ENCODE data around the gene CBFB.

CBFB gene

DNA sequence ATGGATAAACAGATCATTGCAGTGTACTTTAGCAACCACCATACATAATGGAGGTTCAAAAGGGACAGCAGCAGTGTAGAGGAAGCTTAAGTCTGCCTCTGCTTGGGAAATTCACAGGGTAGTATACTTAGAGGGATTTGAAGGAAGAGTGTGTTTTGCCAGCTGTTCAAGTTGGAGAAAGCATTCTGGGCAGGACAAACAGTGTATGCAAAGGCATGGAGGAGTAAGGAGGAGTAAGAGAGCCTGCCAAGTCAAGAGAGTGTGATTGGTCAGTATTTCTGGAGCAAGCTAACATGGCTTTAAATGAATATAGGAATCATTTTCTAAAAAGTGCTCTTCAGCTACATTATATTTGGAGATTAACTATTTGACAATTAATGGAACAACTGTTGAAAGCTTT is 57.9 kb downstream of the CBFB start:
- Histone ChIP-seq H3K36me3 (ENCODE audit: insufficient read depth, insufficient read length, low read length) (peaks cover 25% of the 10 kb centered on the region), H3K4me3 (ENCODE audit: insufficient read length, low read depth) (no peak overlapping the region), H3K27me3 (ENCODE audit: insufficient read depth, insufficient read length) (no peaks in the 10 kb centered on the region), H3K9ac (ENCODE audit: insufficient read length, low read depth) (no peak overlapping the region), H3K9me3 (ENCODE audit: insufficient read depth, low read length) (no peaks in the 10 kb centered on the region), H3K4me1 (ENCODE audit: insufficient read depth, insufficient read length) (no peaks in the 10 kb centered on the region)
- TF ChIP-seq ZNF274 (IDR thresholded peaks at IDR 0.05; ENCODE audit: low read depth, low read length) (no peak), YY1 (IDR thresholded peaks at IDR 0.05; ENCODE audit: insufficient read depth, insufficient read length) (no peak), SUZ12 (IDR thresholded peaks at IDR 0.05; ENCODE audit: extremely low read depth, insufficient read depth, insufficient read length) (no peak)
- DNase-seq (ENCODE audit: low read depth, low spot score) = no peak

DNA sequence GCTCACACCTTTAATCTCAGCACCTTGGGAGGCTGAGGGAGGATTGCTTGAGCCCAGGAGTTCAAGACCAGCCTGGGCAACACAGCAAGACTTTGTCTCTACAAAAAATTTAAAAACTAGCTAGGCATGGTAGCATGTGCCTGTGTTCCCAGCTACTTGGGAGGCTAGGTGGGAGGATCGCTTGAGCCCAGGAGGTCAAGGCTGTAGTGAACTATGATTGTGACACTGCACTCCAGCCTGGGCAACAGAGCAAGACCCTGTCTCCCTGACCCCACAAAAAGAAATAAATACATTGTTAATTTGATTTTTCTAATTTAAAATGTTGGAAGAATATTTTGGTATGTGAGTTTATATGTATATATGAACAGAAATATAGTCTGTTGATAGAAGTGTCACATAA is 58.3 kb downstream of the CBFB start:
- no peaks in the 10 kb centered on the region for H3K4me1 ChIP-seq (ENCODE audit: insufficient read depth, insufficient read length)
- TF ChIP-seq SUZ12 (IDR thresholded peaks at IDR 0.05; ENCODE audit: extremely low read depth, insufficient read depth, insufficient read length) (no peak), YY1 (IDR thresholded peaks at IDR 0.05; ENCODE audit: insufficient read depth, insufficient read length) (no peak), ZNF274 (IDR thresholded peaks at IDR 0.05; ENCODE audit: low read depth, low read length) (no peak)
- H3K36me3 ChIP-seq (ENCODE audit: insufficient read depth, insufficient read length, low read length) = peaks cover 22% of the 10 kb centered on the region
- no peak overlapping the region for H3K9ac ChIP-seq (ENCODE audit: insufficient read length, low read depth)
- no peaks in the 10 kb centered on the region for H3K27me3 ChIP-seq (ENCODE audit: insufficient read depth, insufficient read length)
- no peaks in the 10 kb centered on the region for H3K9me3 ChIP-seq (ENCODE audit: insufficient read depth, low read length)
- no peak for DNase-seq (ENCODE audit: low read depth, low spot score)
- H3K4me3 ChIP-seq (ENCODE audit: insufficient read length, low read depth) = no peak overlapping the region

DNA sequence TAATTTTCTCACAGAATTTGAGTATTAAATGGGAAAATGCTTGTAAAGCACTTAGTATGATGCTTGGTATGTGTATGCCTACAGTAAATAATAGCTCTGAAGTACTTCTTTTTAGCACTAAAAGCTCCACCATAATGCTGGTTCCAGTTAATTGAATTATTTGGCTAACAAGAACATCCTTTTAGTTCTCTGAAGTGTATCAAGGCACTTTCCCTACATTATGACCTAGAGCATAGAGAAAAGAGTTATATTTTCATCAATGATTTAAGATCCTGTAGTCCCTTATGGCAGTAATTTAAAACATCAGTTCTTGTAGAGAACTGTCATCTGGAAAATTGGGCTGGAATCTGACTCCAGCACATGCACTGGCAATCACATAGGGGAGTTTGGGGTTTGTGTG is 58.9 kb downstream of the CBFB start:
- Histone ChIP-seq H3K4me1 (ENCODE audit: insufficient read depth, insufficient read length) (no peaks in the 10 kb centered on the region), H3K9ac (ENCODE audit: insufficient read length, low read depth) (no peak overlapping the region), H3K36me3 (ENCODE audit: insufficient read depth, insufficient read length, low read length) (peaks cover 22% of the 10 kb centered on the region), H3K27me3 (ENCODE audit: insufficient read depth, insufficient read length) (no peaks in the 10 kb centered on the region), H3K4me3 (ENCODE audit: insufficient read length, low read depth) (no peak overlapping the region), H3K9me3 (ENCODE audit: insufficient read depth, low read length) (no peaks in the 10 kb centered on the region)
- DNase-seq (ENCODE audit: low read depth, low spot score) = no peak
- TF ChIP-seq ZNF274 (IDR thresholded peaks at IDR 0.05; ENCODE audit: low read depth, low read length) = no peak
- TF ChIP-seq SUZ12 (IDR thresholded peaks at IDR 0.05; ENCODE audit: extremely low read depth, insufficient read depth, insufficient read length) = no peak
- no peak for TF ChIP-seq YY1 (IDR thresholded peaks at IDR 0.05; ENCODE audit: insufficient read depth, insufficient read length)

DNA sequence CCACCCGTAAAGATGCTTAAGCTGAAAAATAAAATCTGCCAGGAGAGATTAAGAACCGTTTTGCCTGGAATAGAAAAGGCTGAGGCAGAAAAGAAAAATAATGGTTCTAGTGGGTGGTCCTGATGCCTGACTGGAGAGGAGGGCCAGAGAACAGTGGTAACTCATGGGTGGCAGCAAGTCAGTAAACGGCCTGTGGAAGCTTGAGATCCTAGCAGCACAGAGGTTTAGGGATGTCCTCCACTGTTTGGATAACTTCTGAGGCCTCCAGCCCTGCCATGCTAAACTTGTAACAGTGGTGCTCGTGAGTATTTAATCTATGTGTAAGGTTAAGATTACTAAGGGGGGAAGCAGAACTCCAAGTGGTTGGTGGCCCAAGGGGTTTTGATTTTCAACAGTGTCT is 59.6 kb downstream of the CBFB start:
- no peak for DNase-seq (ENCODE audit: low read depth, low spot score)
- Histone ChIP-seq H3K4me1 (ENCODE audit: insufficient read depth, insufficient read length) (no peaks in the 10 kb centered on the region), H3K36me3 (ENCODE audit: insufficient read depth, insufficient read length, low read length) (peaks cover 22% of the 10 kb centered on the region), H3K9me3 (ENCODE audit: insufficient read depth, low read length) (no peaks in the 10 kb centered on the region), H3K9ac (ENCODE audit: insufficient read length, low read depth) (no peak overlapping the region), H3K4me3 (ENCODE audit: insufficient read length, low read depth) (no peak overlapping the region), H3K27me3 (ENCODE audit: insufficient read depth, insufficient read length) (no peaks in the 10 kb centered on the region)
- TF ChIP-seq SUZ12 (IDR thresholded peaks at IDR 0.05; ENCODE audit: extremely low read depth, insufficient read depth, insufficient read length) (no peak), ZNF274 (IDR thresholded peaks at IDR 0.05; ENCODE audit: low read depth, low read length) (no peak), YY1 (IDR thresholded peaks at IDR 0.05; ENCODE audit: insufficient read depth, insufficient read length) (no peak)

DNA sequence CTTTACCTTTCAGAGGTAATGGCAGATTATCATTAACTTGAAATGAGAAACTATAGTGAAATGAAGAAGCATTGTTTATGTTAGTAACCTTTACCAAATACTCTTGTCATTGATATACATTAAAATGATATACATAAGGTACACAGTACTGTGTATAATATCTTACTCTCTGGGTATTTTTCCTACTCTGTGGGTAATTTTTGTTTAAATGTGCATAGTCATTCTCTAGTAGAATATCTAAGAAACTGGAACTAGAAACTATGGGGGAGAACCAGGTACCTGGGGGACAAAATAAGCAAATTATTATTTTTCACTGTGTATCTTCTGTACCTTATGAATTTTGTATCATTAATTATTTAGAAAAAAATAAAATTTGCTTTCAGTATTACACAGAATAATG is 60.2 kb downstream of the CBFB start:
- H3K27me3 ChIP-seq (ENCODE audit: insufficient read depth, insufficient read length) = no peaks in the 10 kb centered on the region
- no peak for DNase-seq (ENCODE audit: low read depth, low spot score)
- TF ChIP-seq YY1 (IDR thresholded peaks at IDR 0.05; ENCODE audit: insufficient read depth, insufficient read length) = no peak
- no peak for TF ChIP-seq ZNF274 (IDR thresholded peaks at IDR 0.05; ENCODE audit: low read depth, low read length)
- no peak for TF ChIP-seq SUZ12 (IDR thresholded peaks at IDR 0.05; ENCODE audit: extremely low read depth, insufficient read depth, insufficient read length)
- H3K9me3 ChIP-seq (ENCODE audit: insufficient read depth, low read length) = no peaks in the 10 kb centered on the region
- no peak overlapping the region for H3K9ac ChIP-seq (ENCODE audit: insufficient read length, low read depth)
- H3K4me1 ChIP-seq (ENCODE audit: insufficient read depth, insufficient read length) = no peaks in the 10 kb centered on the region
- H3K4me3 ChIP-seq (ENCODE audit: insufficient read length, low read depth) = no peak overlapping the region
- peaks cover 18% of the 10 kb centered on the region for H3K36me3 ChIP-seq (ENCODE audit: insufficient read depth, insufficient read length, low read length)

DNA sequence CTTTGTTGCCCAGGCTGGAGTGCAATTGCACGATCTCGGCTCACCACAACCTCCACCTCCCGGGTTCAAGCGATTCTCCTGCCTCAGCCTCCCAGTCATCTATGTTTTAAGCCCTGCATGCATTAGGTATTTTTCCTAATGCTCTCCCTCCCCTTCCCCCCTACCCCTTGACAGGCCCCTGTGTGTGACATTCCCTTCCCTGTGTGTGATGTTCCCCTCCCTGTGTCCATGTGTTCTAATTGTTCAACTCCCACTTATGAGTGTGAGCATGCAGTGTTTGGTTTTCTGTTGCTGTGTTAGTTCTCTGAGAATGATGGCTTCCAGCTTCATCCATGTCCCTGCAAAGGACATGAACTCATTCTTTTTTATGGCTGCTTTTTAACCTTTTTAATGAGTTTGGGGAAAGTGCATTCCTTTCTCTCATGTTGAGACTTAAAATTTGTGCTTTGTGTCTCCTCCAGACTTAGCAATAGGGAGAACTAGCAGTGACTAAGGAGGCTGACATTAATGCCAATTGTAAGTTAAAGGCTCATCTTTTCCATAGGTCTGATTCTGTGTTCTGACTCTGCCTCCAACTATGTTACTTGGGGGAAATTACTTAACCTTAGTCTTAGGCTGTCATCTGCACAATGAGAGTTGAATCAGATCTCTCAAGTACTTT is 63.1 kb downstream of the CBFB start:
- DNase-seq (ENCODE audit: low read depth, low spot score) = no peak
- H3K4me3 ChIP-seq (ENCODE audit: insufficient read length, low read depth) = no peak overlapping the region
- H3K27me3 ChIP-seq (ENCODE audit: insufficient read depth, insufficient read length) = no peaks in the 10 kb centered on the region
- no peaks in the 10 kb centered on the region for H3K4me1 ChIP-seq (ENCODE audit: insufficient read depth, insufficient read length)
- H3K9ac ChIP-seq (ENCODE audit: insufficient read length, low read depth) = no peak overlapping the region
- TF ChIP-seq SUZ12 (IDR thresholded peaks at IDR 0.05; ENCODE audit: extremely low read depth, insufficient read depth, insufficient read length) (no peak), ZNF274 (IDR thresholded peaks at IDR 0.05; ENCODE audit: low read depth, low read length) (no peak), YY1 (IDR thresholded peaks at IDR 0.05; ENCODE audit: insufficient read depth, insufficient read length) (no peak)
- peaks cover 7% of the 10 kb centered on the region for H3K36me3 ChIP-seq (ENCODE audit: insufficient read depth, insufficient read length, low read length)
- H3K9me3 ChIP-seq (ENCODE audit: insufficient read depth, low read length) = no peaks in the 10 kb centered on the region

DNA sequence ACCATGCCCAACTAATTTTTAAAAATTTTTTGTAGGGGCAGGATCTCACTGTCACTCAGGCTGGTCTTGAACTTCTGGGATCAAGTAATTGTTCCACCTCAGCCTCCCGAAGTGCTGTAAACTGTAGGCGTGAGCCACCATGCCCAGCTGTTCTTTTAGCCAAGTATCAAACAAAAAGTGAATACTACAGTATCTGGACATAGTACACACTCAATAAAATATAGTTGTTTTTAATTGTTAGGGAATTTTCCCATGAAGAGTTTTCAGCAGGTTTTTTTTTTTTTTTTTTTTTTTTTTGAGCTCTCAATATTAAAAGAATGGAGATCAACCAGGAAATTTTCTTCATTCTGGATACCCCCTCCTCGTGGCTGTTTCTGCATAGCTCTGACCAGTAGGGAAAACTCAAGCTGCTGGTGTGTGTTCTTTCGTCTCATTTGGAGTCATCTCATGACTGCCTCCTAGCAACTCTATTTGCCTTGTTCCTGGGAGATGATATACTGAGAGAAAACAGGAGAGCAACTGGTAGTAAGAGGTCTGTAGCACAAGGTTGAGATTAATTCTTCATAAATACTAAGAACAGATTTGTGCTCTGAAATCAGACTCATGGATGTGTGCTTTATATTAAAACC is 64.3 kb downstream of the CBFB start:
- H3K4me1 ChIP-seq (ENCODE audit: insufficient read depth, insufficient read length) = no peaks in the 10 kb centered on the region
- no peak overlapping the region for H3K4me3 ChIP-seq (ENCODE audit: insufficient read length, low read depth)
- peaks cover 8% of the 10 kb centered on the region for H3K36me3 ChIP-seq (ENCODE audit: insufficient read depth, insufficient read length, low read length)
- H3K9ac ChIP-seq (ENCODE audit: insufficient read length, low read depth) = no peak overlapping the region
- TF ChIP-seq ZNF274 (IDR thresholded peaks at IDR 0.05; ENCODE audit: low read depth, low read length) (no peak), YY1 (IDR thresholded peaks at IDR 0.05; ENCODE audit: insufficient read depth, insufficient read length) (no peak), SUZ12 (IDR thresholded peaks at IDR 0.05; ENCODE audit: extremely low read depth, insufficient read depth, insufficient read length) (no peak)
- H3K9me3 ChIP-seq (ENCODE audit: insufficient read depth, low read length) = no peaks in the 10 kb centered on the region
- no peaks in the 10 kb centered on the region for H3K27me3 ChIP-seq (ENCODE audit: insufficient read depth, insufficient read length)
- no peak for DNase-seq (ENCODE audit: low read depth, low spot score)

Measured in NT2/D1 (cell line).